K562 (cell line): ENCODE measurements around the gene ZNF442. TPM values are rescaled to one million over a fixed set of nuclear protein-coding genes. Genes with fewer than 3 reads are reported as not detected.

Source experiments
- ATAC-seq: fragments of 200-7000 bp; cut with Tn5 transposase; 3 replicates; pipeline ENCODE4 v1.9.1; 2020; ENCODE audit warnings: moderate library complexity
- BruUV-seq: library from RNA; stranded (reverse); fragments of 400-500 nt; replicated peaks from 2 replicates; lab custom pipeline; 2021; lab: Mats Ljungman, UMichigan
- CTCF ChIA-PET: fragments of 300-600 bp; formaldehyde crosslinking; extraction: SDS; loops from one replicate; lab custom pipeline; 2021; ENCODE audit warnings: low intra/inter-chr PET ratio; lab: Yijun Ruan, JAX
- POLR2A ChIA-PET: fragments of 300-600, 350-650 bp; sonication (Branson Sonifier 250); formaldehyde crosslinking; extraction: SDS; loops from one replicate; lab custom pipeline; 2021; ENCODE audit warnings: antibody characterized with exemption, inconsistent platforms; lab: Yijun Ruan, JAX
- DNase-seq, 4 experiments: peaks; one replicate each; pipeline versions ENCODE4 v3.0.0 to v3.0.0-alpha.2; 2011 to 2018; ENCODE audit warnings: low spot score in 3 of 4, mixed read lengths in 3 of 4; ENCODE audit errors: extremely low read depth in 1 of 4
- FAIRE-seq: peaks from 2 replicates; lab custom pipeline; 2011; peaks lifted over from hg19 to GRCh38; lab: Jason Lieb, UNC
- H2AFZ ChIP-seq: 2 replicates; pipeline ENCODE4 v1.6.0; 2011; ENCODE audit warnings: low read depth, low read length, control low read depth, inconsistent platforms
- H3K27ac ChIP-seq: fragments of 200-600 bp; 3 replicates; pipeline ENCODE4 v1.8.0; 2011; ENCODE audit warnings: low read depth, mild to moderate bottlenecking, control low read depth, inconsistent platforms, low read length, moderate library complexity, mixed read lengths; ENCODE audit errors: extremely low read depth
- H3K27me3 ChIP-seq, 2 experiments: fragments of 300-600 bp in 1 of 2; 2 replicates in 1 of 2; 3 replicates in 1 of 2; pipeline versions ENCODE4 v1.6.0 to v1.8.0; 2011; ENCODE audit warnings: inconsistent platforms in 2 of 2, low read length in 2 of 2, mild to moderate bottlenecking in 1 of 2, mixed read lengths in 1 of 2, moderate library complexity in 1 of 2; ENCODE audit not compliant: control insufficient read depth in 2 of 2, insufficient read depth in 2 of 2
- H3K36me3 ChIP-seq: fragments of 300-600 bp; 3 replicates; pipeline ENCODE4 v1.8.0; 2011; ENCODE audit warnings: mild to moderate bottlenecking, low read length, inconsistent platforms; ENCODE audit not compliant: control insufficient read depth, insufficient read depth
- H3K4me1 ChIP-seq, 2 experiments: fragments of 200-600 bp in 1 of 2; replicated peaks in 1 of 2; 2 replicates in 1 of 2; 3 replicates in 1 of 2; pipeline versions ENCODE4 v1.5.1 to v1.8.0; 2011; ENCODE audit warnings: inconsistent platforms in 2 of 2, low read length in 2 of 2, mild to moderate bottlenecking in 1 of 2, mixed read lengths in 1 of 2, moderate library complexity in 1 of 2; ENCODE audit not compliant: control insufficient read depth in 2 of 2, insufficient read depth in 2 of 2
- H3K4me2 ChIP-seq: 2 replicates; pipeline ENCODE4 v1.6.1; 2011; ENCODE audit warnings: low read length, control low read depth, inconsistent platforms, mixed read lengths; ENCODE audit not compliant: insufficient read depth
- H3K4me3 ChIP-seq: fragments of 200-600 bp; sonication (generic), shearing (Covaris generic); 2 replicates; pipeline ENCODE4 v1.5.1; 2016; ENCODE audit warnings: control low read depth, inconsistent platforms
- H3K79me2 ChIP-seq: fragments of 200-600 bp; 3 replicates; pipeline ENCODE4 v1.8.0; 2011; ENCODE audit warnings: low read length, inconsistent platforms; ENCODE audit not compliant: control insufficient read depth, insufficient read depth
- H3K9ac ChIP-seq, 2 experiments: 2 replicates each; pipeline versions ENCODE4 v1.6.0 to v1.6.1; 2011; ENCODE audit warnings: low read depth in 2 of 2, low read length in 2 of 2, control low read depth in 1 of 2, inconsistent platforms in 1 of 2, mild to moderate bottlenecking in 1 of 2, mixed read lengths in 1 of 2; ENCODE audit not compliant: insufficient read depth in 1 of 2
- H3K9me1 ChIP-seq: one replicate; pipeline ENCODE4 v1.6.0; 2011; ENCODE audit warnings: inconsistent platforms, mild to moderate bottlenecking, low read length, moderate library complexity; ENCODE audit not compliant: control insufficient read depth, insufficient read depth
- H3K9me3 ChIP-seq: replicated peaks from 2 replicates; pipeline ENCODE4 v1.5.1; 2011; ENCODE audit warnings: low read depth, low read length, inconsistent platforms; ENCODE audit not compliant: control insufficient read depth, insufficient read depth
- H4K20me1 ChIP-seq: replicated peaks from 2 replicates; pipeline ENCODE4 v1.6.1; 2011; ENCODE audit warnings: low read length, inconsistent platforms, mixed read lengths; ENCODE audit not compliant: control insufficient read depth, insufficient read depth
- WGBS: fragments of 100-300 bp; shearing (Covaris generic); methylation state at CpG from one replicate; pipeline ENCODE4 v1.1.6; 2016; ENCODE audit warnings: low coverage, mixed read lengths; ENCODE audit not compliant: insufficient coverage; ENCODE audit errors: missing lambda C conversion rate; 5-methylcytosine and 5-hydroxymethylcytosine counted together
- in situ Hi-C: fragments of 300-500 bp; cut with MboI; formaldehyde crosslinking; loops from 4 replicates; pipeline ENCODE4 v1.15.0; 2018; ENCODE audit warnings: inconsistent platforms, mixed read lengths
- intact Hi-C: fragments of 100-400 bp; cut with micrococcal nuclease; formaldehyde crosslinking; loops from 2 replicates; pipeline ENCODE4 v1.14.2; 2022
- polyA plus RNA-seq, 8 experiments: library from polyadenylated mRNA; depleted of rRNA in 4 of 8; stranded (reverse) in 5 of 8; unstranded in 3 of 8; fragments of >200 nt; fragmentation: Nextera tagmentation in 2 of 8; fragmentation: Illumina TruSeq in 1 of 8; extraction: Ambion mirVana in 2 of 8; extraction: Trizol in 1 of 8; gene quantifications; 2 replicates each; pipeline versions ENCODE4 v1.2.1 to v1.2.3, GENCODE V29; 2011 to 2014; ENCODE audit warnings: inconsistent platforms in 1 of 8, missing spikeins in 1 of 8
- total RNA-seq, 7 experiments: library from RNA; depleted of rRNA in 6 of 7; stranded (reverse); fragments of >200 nt in 6 of 7; fragmentation: Illumina TruSeq in 2 of 7; extraction: Trizol in 2 of 7; gene quantifications; 2 replicates each; pipeline versions ENCODE4 v1.2.1 to v1.2.3, GENCODE V29; 2011 to 2021; ENCODE audit warnings: low replicate concordance in 1 of 7
- TF ChIP-seq, protein P1 (sequence below): fragments of 200-800 bp; sonication (Bioruptor generic); IDR thresholded peaks from 2 replicates; pipeline ENCODE4 v1.6.1; 2016; ENCODE audit warnings: missing genetic modification characterization, missing compliant biosample characterization
- TF ChIP-seq, protein P2 (sequence below), 2 experiments: fragments of 450-650 bp in 1 of 2; sonication (generic) in 1 of 2; formaldehyde crosslinking in 1 of 2; IDR thresholded peaks; 2 replicates each; pipeline versions ENCODE4 v1.7.1 to v1.9.0; 2016 to 2022; ENCODE audit warnings: inconsistent platforms in 1 of 2, mild to moderate bottlenecking in 1 of 2, missing genetic modification reagents in 1 of 2

ZNF442 gene
- total and polyA plus RNA-seq, 9 of the 15 experiments (the other 6 are each of a cell fraction or from before 2014, with no cell fraction given), result 1.7 to 7.0 (median 4.1) TPM

DNA sequence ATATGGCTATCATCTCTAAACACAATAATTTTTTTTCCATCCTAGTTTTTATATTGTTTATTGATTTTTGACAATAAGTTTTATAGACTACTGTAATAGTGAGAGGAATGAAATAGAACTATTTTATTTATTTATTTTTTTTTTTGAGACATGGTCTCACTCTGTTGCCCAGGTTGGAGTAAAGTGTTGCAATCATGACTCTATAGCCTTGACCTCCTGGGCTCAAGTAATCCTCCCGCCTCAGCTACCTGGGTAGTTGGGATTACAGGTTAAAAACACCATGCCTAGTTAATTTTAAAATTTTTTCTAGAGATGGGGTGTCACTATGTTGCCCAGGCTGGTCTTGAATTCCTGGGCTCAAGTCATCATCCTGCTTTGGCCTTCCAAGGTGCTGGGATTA lies 8.5 kb upstream of the ZNF442 start (continued):
- TF ChIP-seq, protein P1, sequence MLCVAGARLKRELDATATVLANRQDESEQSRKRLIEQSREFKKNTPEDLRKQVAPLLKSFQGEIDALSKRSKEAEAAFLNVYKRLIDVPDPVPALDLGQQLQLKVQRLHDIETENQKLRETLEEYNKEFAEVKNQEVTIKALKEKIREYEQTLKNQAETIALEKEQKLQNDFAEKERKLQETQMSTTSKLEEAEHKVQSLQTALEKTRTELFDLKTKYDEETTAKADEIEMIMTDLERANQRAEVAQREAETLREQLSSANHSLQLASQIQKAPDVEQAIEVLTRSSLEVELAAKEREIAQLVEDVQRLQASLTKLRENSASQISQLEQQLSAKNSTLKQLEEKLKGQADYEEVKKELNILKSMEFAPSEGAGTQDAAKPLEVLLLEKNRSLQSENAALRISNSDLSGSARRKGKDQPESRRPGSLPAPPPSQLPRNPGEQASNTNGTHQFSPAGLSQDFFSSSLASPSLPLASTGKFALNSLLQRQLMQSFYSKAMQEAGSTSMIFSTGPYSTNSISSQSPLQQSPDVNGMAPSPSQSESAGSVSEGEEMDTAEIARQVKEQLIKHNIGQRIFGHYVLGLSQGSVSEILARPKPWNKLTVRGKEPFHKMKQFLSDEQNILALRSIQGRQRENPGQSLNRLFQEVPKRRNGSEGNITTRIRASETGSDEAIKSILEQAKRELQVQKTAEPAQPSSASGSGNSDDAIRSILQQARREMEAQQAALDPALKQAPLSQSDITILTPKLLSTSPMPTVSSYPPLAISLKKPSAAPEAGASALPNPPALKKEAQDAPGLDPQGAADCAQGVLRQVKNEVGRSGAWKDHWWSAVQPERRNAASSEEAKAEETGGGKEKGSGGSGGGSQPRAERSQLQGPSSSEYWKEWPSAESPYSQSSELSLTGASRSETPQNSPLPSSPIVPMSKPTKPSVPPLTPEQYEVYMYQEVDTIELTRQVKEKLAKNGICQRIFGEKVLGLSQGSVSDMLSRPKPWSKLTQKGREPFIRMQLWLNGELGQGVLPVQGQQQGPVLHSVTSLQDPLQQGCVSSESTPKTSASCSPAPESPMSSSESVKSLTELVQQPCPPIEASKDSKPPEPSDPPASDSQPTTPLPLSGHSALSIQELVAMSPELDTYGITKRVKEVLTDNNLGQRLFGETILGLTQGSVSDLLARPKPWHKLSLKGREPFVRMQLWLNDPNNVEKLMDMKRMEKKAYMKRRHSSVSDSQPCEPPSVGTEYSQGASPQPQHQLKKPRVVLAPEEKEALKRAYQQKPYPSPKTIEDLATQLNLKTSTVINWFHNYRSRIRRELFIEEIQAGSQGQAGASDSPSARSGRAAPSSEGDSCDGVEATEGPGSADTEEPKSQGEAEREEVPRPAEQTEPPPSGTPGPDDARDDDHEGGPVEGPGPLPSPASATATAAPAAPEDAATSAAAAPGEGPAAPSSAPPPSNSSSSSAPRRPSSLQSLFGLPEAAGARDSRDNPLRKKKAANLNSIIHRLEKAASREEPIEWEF (CRISPR knock-in tag), result no peak

DNA sequence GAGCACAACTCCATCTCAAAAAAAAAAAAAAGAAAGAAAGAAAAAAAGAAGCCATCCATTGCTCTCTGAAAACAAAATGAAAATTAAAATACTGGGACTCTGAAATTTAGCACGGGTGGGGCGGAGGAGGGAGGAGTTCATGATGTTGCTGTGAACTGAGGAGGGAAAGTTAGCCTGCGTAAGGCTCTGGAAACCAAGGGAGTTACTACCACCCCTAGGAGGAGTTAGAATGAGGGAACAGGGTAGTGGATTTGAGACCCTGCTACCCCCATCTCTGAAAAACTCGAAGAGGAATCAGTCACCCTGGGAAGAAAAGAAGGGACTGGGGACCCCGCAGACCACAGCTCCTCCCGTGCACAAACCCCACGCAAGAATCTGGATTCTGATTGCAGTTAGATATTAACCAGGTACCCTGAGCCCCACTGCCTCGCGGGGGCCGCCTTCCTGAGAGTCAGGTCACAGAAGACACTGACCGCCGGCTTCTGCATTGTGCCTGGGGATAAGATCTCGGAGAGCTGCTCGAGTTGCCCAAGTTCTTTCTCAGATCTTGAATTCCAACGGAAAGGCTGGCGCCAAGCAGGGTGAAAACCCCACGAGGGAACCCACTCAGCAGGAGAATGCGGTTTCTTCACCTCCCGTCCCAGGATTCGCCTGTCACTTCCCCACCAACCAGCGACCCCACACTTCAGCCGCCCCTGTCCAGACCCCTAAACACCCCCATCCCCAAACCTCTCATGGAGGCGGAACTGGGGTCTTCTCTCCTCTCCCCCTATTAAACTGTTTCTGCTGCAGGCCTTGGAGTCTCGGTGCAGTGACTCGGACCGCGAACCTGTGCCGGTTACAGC lies 870 bp downstream of the ZNF442 start:
- Histone ChIP-seq H3K9me1 (no peaks in the 10 kb centered on the region), H3K27ac (peak overlapping the region; percentile 84), H3K4me3 (peak overlapping the region; percentile 84), H3K79me2 (peaks cover 8% of the 10 kb centered on the region; the same call in 1 of the 3 replicates), H3K4me2 (peak overlapping the region; percentile 79), H3K4me1 (peaks cover 3 to 16% of the 10 kb centered on the region in 2 experiments; a peak in 4 of 5 replicates), H3K36me3 (no peaks in the 10 kb centered on the region), H3K9me3 (no peaks in the 10 kb centered on the region), H3K27me3 (no peaks in the 10 kb centered on the region; a peak in 1 of 5 replicates), H3K9ac (peak overlapping the region; percentile 86 to 97), H4K20me1 (no peaks in the 10 kb centered on the region), H2AFZ (peak overlapping the region; percentile 96)
- ATAC-seq (peak; percentile 41), FAIRE-seq (peak; percentile 72), DNase-seq (peak; percentile 25 to 56 (median 35))
- WGBS, result 3% methylated on average over 26 of the region's 28 CpGs
- in situ Hi-C loops (no loop called here), intact Hi-C loops (loop anchor here (2.0 kb wide), 1 partner anchor 70 kb away; the partner anchor contains the start of gene ZNF44)
- no TSS peak for BruUV-seq
- POLR2A ChIA-PET, result interaction anchor here (0.5 to 1.8 kb wide), 12 partner anchors 8 to 503 kb away, joined by 3 to 7 read pairs (median 3); partner anchors contain the start of genes ZNF563 and ZNF799
- CTCF ChIA-PET, result no interaction called here
- TF ChIP-seq, protein P2, sequence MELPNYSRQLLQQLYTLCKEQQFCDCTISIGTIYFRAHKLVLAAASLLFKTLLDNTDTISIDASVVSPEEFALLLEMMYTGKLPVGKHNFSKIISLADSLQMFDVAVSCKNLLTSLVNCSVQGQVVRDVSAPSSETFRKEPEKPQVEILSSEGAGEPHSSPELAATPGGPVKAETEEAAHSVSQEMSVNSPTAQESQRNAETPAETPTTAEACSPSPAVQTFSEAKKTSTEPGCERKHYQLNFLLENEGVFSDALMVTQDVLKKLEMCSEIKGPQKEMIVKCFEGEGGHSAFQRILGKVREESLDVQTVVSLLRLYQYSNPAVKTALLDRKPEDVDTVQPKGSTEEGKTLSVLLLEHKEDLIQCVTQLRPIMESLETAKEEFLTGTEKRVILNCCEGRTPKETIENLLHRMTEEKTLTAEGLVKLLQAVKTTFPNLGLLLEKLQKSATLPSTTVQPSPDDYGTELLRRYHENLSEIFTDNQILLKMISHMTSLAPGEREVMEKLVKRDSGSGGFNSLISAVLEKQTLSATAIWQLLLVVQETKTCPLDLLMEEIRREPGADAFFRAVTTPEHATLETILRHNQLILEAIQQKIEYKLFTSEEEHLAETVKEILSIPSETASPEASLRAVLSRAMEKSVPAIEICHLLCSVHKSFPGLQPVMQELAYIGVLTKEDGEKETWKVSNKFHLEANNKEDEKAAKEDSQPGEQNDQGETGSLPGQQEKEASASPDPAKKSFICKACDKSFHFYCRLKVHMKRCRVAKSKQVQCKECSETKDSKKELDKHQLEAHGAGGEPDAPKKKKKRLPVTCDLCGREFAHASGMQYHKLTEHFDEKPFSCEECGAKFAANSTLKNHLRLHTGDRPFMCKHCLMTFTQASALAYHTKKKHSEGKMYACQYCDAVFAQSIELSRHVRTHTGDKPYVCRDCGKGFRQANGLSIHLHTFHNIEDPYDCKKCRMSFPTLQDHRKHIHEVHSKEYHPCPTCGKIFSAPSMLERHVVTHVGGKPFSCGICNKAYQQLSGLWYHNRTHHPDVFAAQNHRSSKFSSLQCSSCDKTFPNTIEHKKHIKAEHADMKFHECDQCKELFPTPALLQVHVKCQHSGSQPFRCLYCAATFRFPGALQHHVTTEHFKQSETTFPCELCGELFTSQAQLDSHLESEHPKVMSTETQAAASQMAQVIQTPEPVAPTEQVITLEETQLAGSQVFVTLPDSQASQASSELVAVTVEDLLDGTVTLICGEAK (IDR thresholded peaks at IDR 0.05), result 0 out of 2 replicates have a peak, but pooled peaks have one; percentile 19
- TF ChIP-seq, protein P2 (CRISPR knock-in tag; IDR thresholded peaks at IDR 0.05), result no peak
